Keratinocyte (primary cell): Measurements from ENCODE around the gene SEC24A. TPM values are rescaled to one million over a fixed set of nuclear protein-coding genes. Genes with fewer than 3 reads are reported as not detected.
A peak's percentile ranks its signal among the peaks of the same experiment; 100 is the strongest.

ENCODE experiments used
- DNase-seq: peaks from one replicate; pipeline ENCODE4 v3.0.0-alpha.2; 2011; ENCODE audit warnings: low read depth, missing footprints, low spot score
- FAIRE-seq: peaks from 2 replicates; lab custom pipeline; 2011; peaks lifted over from hg19 to GRCh38; lab: Jason Lieb, UNC
- H2AFZ ChIP-seq: 2 replicates; pipeline ENCODE4 v1.6.0; 2012; ENCODE audit warnings: low read length, control low read depth, inconsistent platforms; ENCODE audit not compliant: control insufficient read depth
- H3K27ac ChIP-seq: 2 replicates; pipeline ENCODE4 v1.5.1; 2011; ENCODE audit warnings: low read length; ENCODE audit not compliant: control insufficient read depth, insufficient read depth
- H3K27me3 ChIP-seq: 3 replicates; pipeline ENCODE4 v1.6.0; 2011; ENCODE audit warnings: low read length; ENCODE audit not compliant: control insufficient read depth, insufficient read depth; ENCODE audit errors: extremely low read depth
- H3K36me3 ChIP-seq, 2 experiments: 2 replicates in 1 of 2; 3 replicates in 1 of 2; pipeline ENCODE4 v1.5.1; 2011; ENCODE audit warnings: low read length in 2 of 2, mild to moderate bottlenecking in 1 of 2; ENCODE audit not compliant: control insufficient read depth in 2 of 2, insufficient read depth in 2 of 2; ENCODE audit errors: extremely low read depth in 1 of 2
- H3K4me1 ChIP-seq: 3 replicates; pipeline ENCODE4 v1.5.1; 2011; ENCODE audit warnings: low read length; ENCODE audit not compliant: control insufficient read depth, insufficient read depth; ENCODE audit errors: extremely low read depth
- H3K4me2 ChIP-seq: 3 replicates; pipeline ENCODE4 v1.6.0; 2011; ENCODE audit warnings: low read depth, low read length; ENCODE audit not compliant: control insufficient read depth, insufficient read depth; ENCODE audit errors: extremely low read depth
- H3K4me3 ChIP-seq, 3 experiments: fragments of 200-600 bp in 1 of 3; sonication (generic) in 1 of 3; 2 replicates in 2 of 3; 3 replicates in 1 of 3; pipeline ENCODE4 v1.5.1; 2011 to 2016; ENCODE audit warnings: low read length in 3 of 3, mild to moderate bottlenecking in 3 of 3, control low read depth in 2 of 3, inconsistent platforms in 1 of 3, low read depth in 1 of 3, mixed read lengths in 1 of 3, mixed run types in 1 of 3, moderate library complexity in 1 of 3; ENCODE audit not compliant: control insufficient read depth in 2 of 3, insufficient read depth in 2 of 3; ENCODE audit errors: extremely low read depth in 1 of 3
- H3K79me2 ChIP-seq: 2 replicates; pipeline ENCODE4 v1.6.0; 2012; ENCODE audit warnings: low read length; ENCODE audit not compliant: control insufficient read depth, insufficient read depth
- H3K9ac ChIP-seq: 3 replicates; pipeline ENCODE4 v1.6.0; 2011; ENCODE audit warnings: low read length; ENCODE audit not compliant: control insufficient read depth, insufficient read depth; ENCODE audit errors: extremely low read depth
- H3K9me1 ChIP-seq: 3 replicates; pipeline ENCODE4 v1.6.0; 2011; ENCODE audit warnings: low read length; ENCODE audit not compliant: control insufficient read depth, insufficient read depth; ENCODE audit errors: extremely low read depth
- H3K9me3 ChIP-seq: 2 replicates; pipeline ENCODE4 v1.5.1; 2012; ENCODE audit warnings: low read depth, low read length; ENCODE audit not compliant: control insufficient read depth
- H4K20me1 ChIP-seq: 3 replicates; pipeline ENCODE4 v1.6.0; 2011; ENCODE audit warnings: low read length; ENCODE audit not compliant: control insufficient read depth, insufficient read depth; ENCODE audit errors: extremely low read depth
- EZH2 ChIP-seq: IDR thresholded peaks from one replicate; pipeline ENCODE4 v1.6.1; 2012; ENCODE audit warnings: inconsistent platforms, mild to moderate bottlenecking, low read length, moderate library complexity
- dilution Hi-C: fragments of 300-500 bp; cut with MboI; formaldehyde crosslinking; loops from one replicate; pipeline ENCODE4 v1.7.0; 2020; ENCODE audit warnings: low sequenced_read_pairs; ENCODE audit not compliant: extremely low pct_ligation_motif_present
- polyA plus RNA-seq, 5 experiments: library from polyadenylated mRNA; depleted of rRNA in 3 of 5; stranded (reverse) in 3 of 5; stranded (forward) in 1 of 5; unstranded in 1 of 5; fragments of >200 nt; gene quantifications; 1 replicate in 1 of 5; 2 replicates in 3 of 5; 3 replicates in 1 of 5; pipeline versions ENCODE4 v1.2.1 to v1.2.3, GENCODE V29; 2011 to 2012; ENCODE audit warnings: missing spikeins in 2 of 5, low read depth in 1 of 5, low replicate concordance in 1 of 5
- TF ChIP-seq, protein P1 (sequence below), 3 experiments: IDR thresholded peaks in 1 of 3; conservative IDR thresholded peaks in 1 of 3; optimal IDR thresholded peaks in 1 of 3; 2 replicates in 2 of 3; 3 replicates in 1 of 3; pipeline versions ENCODE3 to v1.5.1; 2011; ENCODE audit warnings: low read length in 3 of 3, mild to moderate bottlenecking in 3 of 3, moderate library complexity in 2 of 3, control low read depth in 1 of 3, inconsistent platforms in 1 of 3; ENCODE audit not compliant: insufficient read depth in 2 of 3; ENCODE audit errors: extremely low read depth in 1 of 3

The SEC24A gene
- polyA plus RNA-seq, 1 donor (not counting 4 experiments of a cell fraction or from before 2014, with no cell fraction given) = 18.3 TPM

DNA sequence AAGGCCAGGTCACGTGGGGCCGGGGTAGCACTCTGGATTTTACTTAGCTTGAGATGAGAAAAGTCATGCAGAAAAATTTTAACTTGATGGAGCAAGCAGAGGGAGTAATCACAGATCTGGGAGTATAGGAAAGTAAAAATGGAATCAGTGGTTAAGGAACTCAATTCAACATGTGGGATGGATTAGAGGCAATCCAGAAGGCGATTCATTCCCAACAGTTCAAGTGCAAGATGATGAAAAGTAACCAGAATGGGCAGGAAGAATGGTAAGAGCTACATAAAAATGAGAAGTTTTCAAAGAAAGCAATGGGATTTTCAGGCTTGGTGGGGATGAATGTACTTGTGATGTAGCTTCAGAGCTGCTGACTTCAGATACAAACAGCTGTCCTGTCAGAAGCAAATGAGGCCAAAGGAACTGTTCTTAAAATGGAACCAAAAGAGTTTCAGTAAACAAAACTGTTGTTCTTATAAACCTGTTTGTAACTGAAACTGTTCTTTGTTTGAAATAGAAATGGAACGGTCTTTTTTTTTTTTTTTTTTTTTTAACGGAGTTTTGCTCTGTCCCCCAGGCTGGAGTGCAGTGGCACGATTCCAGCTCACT, 5.6 kb upstream of the SEC24A start:
- Histone ChIP-seq H3K36me3 (no peaks in the 10 kb centered on the region), H3K4me3 (no peak overlapping the region), H2AFZ (no peak overlapping the region), H4K20me1 (no peaks in the 10 kb centered on the region), H3K4me2 (no peak overlapping the region), H3K9ac (no peak overlapping the region), H3K9me3 (no peaks in the 10 kb centered on the region), H3K9me1 (no peaks in the 10 kb centered on the region), H3K79me2 (no peaks in the 10 kb centered on the region), H3K4me1 (peaks cover 4% of the 10 kb centered on the region), H3K27ac (no peak overlapping the region), H3K27me3 (no peaks in the 10 kb centered on the region)
- no peak for TF ChIP-seq EZH2
- TF ChIP-seq, protein P1, sequence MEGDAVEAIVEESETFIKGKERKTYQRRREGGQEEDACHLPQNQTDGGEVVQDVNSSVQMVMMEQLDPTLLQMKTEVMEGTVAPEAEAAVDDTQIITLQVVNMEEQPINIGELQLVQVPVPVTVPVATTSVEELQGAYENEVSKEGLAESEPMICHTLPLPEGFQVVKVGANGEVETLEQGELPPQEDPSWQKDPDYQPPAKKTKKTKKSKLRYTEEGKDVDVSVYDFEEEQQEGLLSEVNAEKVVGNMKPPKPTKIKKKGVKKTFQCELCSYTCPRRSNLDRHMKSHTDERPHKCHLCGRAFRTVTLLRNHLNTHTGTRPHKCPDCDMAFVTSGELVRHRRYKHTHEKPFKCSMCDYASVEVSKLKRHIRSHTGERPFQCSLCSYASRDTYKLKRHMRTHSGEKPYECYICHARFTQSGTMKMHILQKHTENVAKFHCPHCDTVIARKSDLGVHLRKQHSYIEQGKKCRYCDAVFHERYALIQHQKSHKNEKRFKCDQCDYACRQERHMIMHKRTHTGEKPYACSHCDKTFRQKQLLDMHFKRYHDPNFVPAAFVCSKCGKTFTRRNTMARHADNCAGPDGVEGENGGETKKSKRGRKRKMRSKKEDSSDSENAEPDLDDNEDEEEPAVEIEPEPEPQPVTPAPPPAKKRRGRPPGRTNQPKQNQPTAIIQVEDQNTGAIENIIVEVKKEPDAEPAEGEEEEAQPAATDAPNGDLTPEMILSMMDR (optimal IDR thresholded peaks at IDR 0.05 in 1 of 3, IDR thresholded peaks at IDR 0.05 in 1 of 3, conservative IDR thresholded peaks at IDR 0.05 in 1 of 3; ENCODE audit: extremely low read depth in 1 of 3, insufficient read depth in 2 of 3, low read length in 3 of 3) = no peak
- dilution Hi-C loops = no loop called here
- DNase-seq (no peak), FAIRE-seq (no peak)

GRCh38 chr5:134647750-134648424, 698 bp upstream of the SEC24A start:
- peak; percentile 69 for FAIRE-seq
- dilution Hi-C loops = no loop called here

More at GRCh38 chr5:134647750-134648424, 698 bp upstream of the SEC24A start:
- peak overlapping the region; percentile 96 for H3K9ac ChIP-seq
- TF ChIP-seq, protein P1 (optimal IDR thresholded peaks at IDR 0.05 in 1 of 3, IDR thresholded peaks at IDR 0.05 in 1 of 3, conservative IDR thresholded peaks at IDR 0.05 in 1 of 3; ENCODE audit: extremely low read depth in 1 of 3, insufficient read depth in 2 of 3, low read length in 3 of 3) = no peak
- no peak for TF ChIP-seq EZH2
- no peaks in the 10 kb centered on the region for H3K36me3 ChIP-seq
- H3K9me3 ChIP-seq = no peaks in the 10 kb centered on the region
- H4K20me1 ChIP-seq = no peaks in the 10 kb centered on the region
- no peaks in the 10 kb centered on the region for H3K9me1 ChIP-seq
- H2AFZ ChIP-seq = peak overlapping the region; percentile 82
- peaks cover 42% of the 10 kb centered on the region for H3K79me2 ChIP-seq
- no peaks in the 10 kb centered on the region for H3K27me3 ChIP-seq
- H3K4me1 ChIP-seq = peaks cover 11% of the 10 kb centered on the region
- no peak for DNase-seq
- H3K4me3 ChIP-seq = peak overlapping the region; percentile 95 to 98 (median 97)
- peak overlapping the region; percentile 99 for H3K27ac ChIP-seq
- H3K4me2 ChIP-seq = peak overlapping the region; percentile 90
